ENCODE measurements around the gene NCKAP5. TPM values are rescaled to one million over a fixed set of nuclear protein-coding genes. Genes with fewer than 3 reads are reported as not detected.

NCKAP5 gene
- total and polyA plus RNA-seq, 4 donors = 0.57 to 2.8 (median 2.4) TPM

DNA sequence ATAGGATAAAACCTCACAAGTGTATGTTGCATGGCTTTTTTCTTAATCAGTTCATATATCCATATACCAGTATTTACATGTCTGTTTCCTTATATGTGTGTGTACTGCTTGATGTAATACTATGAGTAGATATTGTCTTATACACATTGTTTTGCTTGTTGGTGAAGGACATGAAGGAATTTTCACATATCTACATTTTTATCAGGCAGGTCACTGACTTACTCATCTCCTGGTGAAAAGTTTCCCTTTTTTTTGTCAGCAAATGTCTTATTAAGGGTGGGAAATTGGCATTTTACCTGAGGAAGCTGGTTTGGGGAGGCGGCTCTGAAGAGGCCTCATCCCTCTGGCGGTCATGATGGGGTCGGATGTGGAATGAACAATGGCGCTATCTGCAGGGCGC, 836.8 kb downstream of the NCKAP5 start:
- WGBS = 98% methylated on average over 5 of the region's 5 CpGs
- H3K4me1 ChIP-seq (ENCODE audit: control insufficient read depth in 4 of 4, insufficient read depth in 4 of 4, low read length in 3 of 4) = no peaks in the 10 kb centered on the region
- H3K4me3 ChIP-seq (ENCODE audit: low read depth in 1 of 3, low read length in 3 of 3) = no peak overlapping the region
- H3K36me3 ChIP-seq (ENCODE audit: control insufficient read depth in 4 of 4, insufficient read depth in 3 of 4, low read depth in 1 of 4, low read length in 3 of 4) = peaks cover 0 to 3% (median 1%) of the 10 kb centered on the region in 4 donors
- no peak overlapping the region for H3K27ac ChIP-seq (ENCODE audit: low read depth in 1 of 2, low read length in 2 of 2)
- H3K9me3 ChIP-seq (ENCODE audit: control insufficient read depth in 4 of 4, low read length in 3 of 4) = no peaks in the 10 kb centered on the region
- TF ChIP-seq RXRA (IDR thresholded peaks at IDR 0.05) (no peak), EGR1 (IDR thresholded peaks at IDR 0.05; ENCODE audit: low read depth in 2 of 2) (no peak), SP1 (IDR thresholded peaks at IDR 0.05) (no peak), FOXA2 (IDR thresholded peaks at IDR 0.05) (no peak), RAD21 (IDR thresholded peaks at IDR 0.05) (no peak), TAF1 (conservative IDR thresholded peaks at IDR 0.05) (no peak), HNF4G (IDR thresholded peaks at IDR 0.05) (no peak), JUND (IDR thresholded peaks at IDR 0.05) (no peak), GABPA (IDR thresholded peaks at IDR 0.05 in 1 of 2, conservative IDR thresholded peaks at IDR 0.05 in 1 of 2) (no peak), HNF4A (conservative IDR thresholded peaks at IDR 0.05) (no peak)
- TF ChIP-seq, protein P1, sequence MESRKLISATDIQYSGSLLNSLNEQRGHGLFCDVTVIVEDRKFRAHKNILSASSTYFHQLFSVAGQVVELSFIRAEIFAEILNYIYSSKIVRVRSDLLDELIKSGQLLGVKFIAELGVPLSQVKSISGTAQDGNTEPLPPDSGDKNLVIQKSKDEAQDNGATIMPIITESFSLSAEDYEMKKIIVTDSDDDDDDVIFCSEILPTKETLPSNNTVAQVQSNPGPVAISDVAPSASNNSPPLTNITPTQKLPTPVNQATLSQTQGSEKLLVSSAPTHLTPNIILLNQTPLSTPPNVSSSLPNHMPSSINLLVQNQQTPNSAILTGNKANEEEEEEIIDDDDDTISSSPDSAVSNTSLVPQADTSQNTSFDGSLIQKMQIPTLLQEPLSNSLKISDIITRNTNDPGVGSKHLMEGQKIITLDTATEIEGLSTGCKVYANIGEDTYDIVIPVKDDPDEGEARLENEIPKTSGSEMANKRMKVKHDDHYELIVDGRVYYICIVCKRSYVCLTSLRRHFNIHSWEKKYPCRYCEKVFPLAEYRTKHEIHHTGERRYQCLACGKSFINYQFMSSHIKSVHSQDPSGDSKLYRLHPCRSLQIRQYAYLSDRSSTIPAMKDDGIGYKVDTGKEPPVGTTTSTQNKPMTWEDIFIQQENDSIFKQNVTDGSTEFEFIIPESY (IDR thresholded peaks at IDR 0.05) = no peak
- TF ChIP-seq, protein P2, sequence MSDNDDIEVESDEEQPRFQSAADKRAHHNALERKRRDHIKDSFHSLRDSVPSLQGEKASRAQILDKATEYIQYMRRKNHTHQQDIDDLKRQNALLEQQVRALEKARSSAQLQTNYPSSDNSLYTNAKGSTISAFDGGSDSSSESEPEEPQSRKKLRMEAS (IDR thresholded peaks at IDR 0.05) = no peak
- TF ChIP-seq, protein P3, sequence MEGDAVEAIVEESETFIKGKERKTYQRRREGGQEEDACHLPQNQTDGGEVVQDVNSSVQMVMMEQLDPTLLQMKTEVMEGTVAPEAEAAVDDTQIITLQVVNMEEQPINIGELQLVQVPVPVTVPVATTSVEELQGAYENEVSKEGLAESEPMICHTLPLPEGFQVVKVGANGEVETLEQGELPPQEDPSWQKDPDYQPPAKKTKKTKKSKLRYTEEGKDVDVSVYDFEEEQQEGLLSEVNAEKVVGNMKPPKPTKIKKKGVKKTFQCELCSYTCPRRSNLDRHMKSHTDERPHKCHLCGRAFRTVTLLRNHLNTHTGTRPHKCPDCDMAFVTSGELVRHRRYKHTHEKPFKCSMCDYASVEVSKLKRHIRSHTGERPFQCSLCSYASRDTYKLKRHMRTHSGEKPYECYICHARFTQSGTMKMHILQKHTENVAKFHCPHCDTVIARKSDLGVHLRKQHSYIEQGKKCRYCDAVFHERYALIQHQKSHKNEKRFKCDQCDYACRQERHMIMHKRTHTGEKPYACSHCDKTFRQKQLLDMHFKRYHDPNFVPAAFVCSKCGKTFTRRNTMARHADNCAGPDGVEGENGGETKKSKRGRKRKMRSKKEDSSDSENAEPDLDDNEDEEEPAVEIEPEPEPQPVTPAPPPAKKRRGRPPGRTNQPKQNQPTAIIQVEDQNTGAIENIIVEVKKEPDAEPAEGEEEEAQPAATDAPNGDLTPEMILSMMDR (IDR thresholded peaks at IDR 0.05; ENCODE audit: low read depth, low read length, missing input control) = no peak
- no peaks in the 10 kb centered on the region for H3K27me3 ChIP-seq (ENCODE audit: control insufficient read depth in 4 of 4, insufficient read depth in 4 of 4, low read length in 3 of 4)
- no peak for DNase-seq (ENCODE audit: low spot score)
- no peak overlapping the region for H3K9ac ChIP-seq (ENCODE audit: low read depth in 1 of 2, low read length in 2 of 2)

DNA sequence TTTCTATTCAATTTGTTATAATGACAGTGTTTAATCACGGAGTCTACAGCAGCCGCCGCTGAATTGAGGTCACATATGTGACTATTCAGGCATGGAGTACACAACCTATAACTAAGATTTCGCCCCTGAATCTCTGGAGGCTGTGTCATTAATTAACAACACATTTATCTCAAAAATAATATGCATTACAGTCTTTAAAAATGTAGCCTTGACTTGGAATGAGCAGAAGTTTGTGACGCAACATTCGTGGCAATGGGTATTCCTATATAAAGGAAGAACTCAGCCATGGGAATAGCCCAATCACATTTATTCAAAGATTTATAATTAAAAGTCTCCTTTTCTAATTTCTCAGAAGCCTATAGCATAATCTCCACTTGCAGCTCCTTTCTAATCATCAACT, 837.7 kb downstream of the NCKAP5 start:
- WGBS = 94% methylated on average over 6 of the region's 6 CpGs

More for the DNA sequence above, 837.7 kb downstream of the NCKAP5 start:
- no peak for DNase-seq (ENCODE audit: low spot score)
- Histone ChIP-seq H3K4me1 (ENCODE audit: control insufficient read depth in 4 of 4, insufficient read depth in 4 of 4, low read length in 3 of 4) (no peaks in the 10 kb centered on the region), H3K9ac (ENCODE audit: low read depth in 1 of 2, low read length in 2 of 2) (no peak overlapping the region), H3K27ac (ENCODE audit: low read depth in 1 of 2, low read length in 2 of 2) (no peak overlapping the region), H3K27me3 (ENCODE audit: control insufficient read depth in 4 of 4, insufficient read depth in 4 of 4, low read length in 3 of 4) (no peaks in the 10 kb centered on the region), H3K4me3 (ENCODE audit: low read depth in 1 of 3, low read length in 3 of 3) (no peak overlapping the region), H3K36me3 (ENCODE audit: control insufficient read depth in 4 of 4, insufficient read depth in 3 of 4, low read depth in 1 of 4, low read length in 3 of 4) (peaks cover 0 to 3% (median 1%) of the 10 kb centered on the region in 4 donors), H3K9me3 (ENCODE audit: control insufficient read depth in 4 of 4, low read length in 3 of 4) (no peaks in the 10 kb centered on the region)
- TF ChIP-seq NR2F2 (IDR thresholded peaks at IDR 0.05) (no peak), TAF1 (conservative IDR thresholded peaks at IDR 0.05) (no peak), EGR1 (IDR thresholded peaks at IDR 0.05; ENCODE audit: low read depth in 2 of 2) (no peak), FOXA2 (IDR thresholded peaks at IDR 0.05) (no peak), YY1 (IDR thresholded peaks at IDR 0.05) (no peak), HNF4A (conservative IDR thresholded peaks at IDR 0.05) (no peak), HNF4G (IDR thresholded peaks at IDR 0.05) (no peak), RAD21 (IDR thresholded peaks at IDR 0.05) (no peak), SP1 (IDR thresholded peaks at IDR 0.05) (no peak), GABPA (IDR thresholded peaks at IDR 0.05 in 1 of 2, conservative IDR thresholded peaks at IDR 0.05 in 1 of 2) (no peak), FOXA1 (IDR thresholded peaks at IDR 0.05) (no peak), RXRA (IDR thresholded peaks at IDR 0.05) (no peak), JUND (IDR thresholded peaks at IDR 0.05) (no peak)
- TF ChIP-seq, protein P4, sequence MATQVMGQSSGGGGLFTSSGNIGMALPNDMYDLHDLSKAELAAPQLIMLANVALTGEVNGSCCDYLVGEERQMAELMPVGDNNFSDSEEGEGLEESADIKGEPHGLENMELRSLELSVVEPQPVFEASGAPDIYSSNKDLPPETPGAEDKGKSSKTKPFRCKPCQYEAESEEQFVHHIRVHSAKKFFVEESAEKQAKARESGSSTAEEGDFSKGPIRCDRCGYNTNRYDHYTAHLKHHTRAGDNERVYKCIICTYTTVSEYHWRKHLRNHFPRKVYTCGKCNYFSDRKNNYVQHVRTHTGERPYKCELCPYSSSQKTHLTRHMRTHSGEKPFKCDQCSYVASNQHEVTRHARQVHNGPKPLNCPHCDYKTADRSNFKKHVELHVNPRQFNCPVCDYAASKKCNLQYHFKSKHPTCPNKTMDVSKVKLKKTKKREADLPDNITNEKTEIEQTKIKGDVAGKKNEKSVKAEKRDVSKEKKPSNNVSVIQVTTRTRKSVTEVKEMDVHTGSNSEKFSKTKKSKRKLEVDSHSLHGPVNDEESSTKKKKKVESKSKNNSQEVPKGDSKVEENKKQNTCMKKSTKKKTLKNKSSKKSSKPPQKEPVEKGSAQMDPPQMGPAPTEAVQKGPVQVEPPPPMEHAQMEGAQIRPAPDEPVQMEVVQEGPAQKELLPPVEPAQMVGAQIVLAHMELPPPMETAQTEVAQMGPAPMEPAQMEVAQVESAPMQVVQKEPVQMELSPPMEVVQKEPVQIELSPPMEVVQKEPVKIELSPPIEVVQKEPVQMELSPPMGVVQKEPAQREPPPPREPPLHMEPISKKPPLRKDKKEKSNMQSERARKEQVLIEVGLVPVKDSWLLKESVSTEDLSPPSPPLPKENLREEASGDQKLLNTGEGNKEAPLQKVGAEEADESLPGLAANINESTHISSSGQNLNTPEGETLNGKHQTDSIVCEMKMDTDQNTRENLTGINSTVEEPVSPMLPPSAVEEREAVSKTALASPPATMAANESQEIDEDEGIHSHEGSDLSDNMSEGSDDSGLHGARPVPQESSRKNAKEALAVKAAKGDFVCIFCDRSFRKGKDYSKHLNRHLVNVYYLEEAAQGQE (IDR thresholded peaks at IDR 0.05) = no peak
- TF ChIP-seq, protein P3 (IDR thresholded peaks at IDR 0.05; ENCODE audit: low read depth, low read length, missing input control) = no peak
- TF ChIP-seq, protein P1 (IDR thresholded peaks at IDR 0.05) = no peak
- TF ChIP-seq, protein P5, sequence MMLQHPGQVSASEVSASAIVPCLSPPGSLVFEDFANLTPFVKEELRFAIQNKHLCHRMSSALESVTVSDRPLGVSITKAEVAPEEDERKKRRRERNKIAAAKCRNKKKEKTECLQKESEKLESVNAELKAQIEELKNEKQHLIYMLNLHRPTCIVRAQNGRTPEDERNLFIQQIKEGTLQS (IDR thresholded peaks at IDR 0.05) = no peak
- TF ChIP-seq, protein P2 (IDR thresholded peaks at IDR 0.05) = no peak
